ENCODE measurements around the gene KRTAP5-1.

- TF ChIP-seq CTCF (conservative IDR thresholded peaks at IDR 0.05; ENCODE audit: low read length) (no peak), EZH2phosphoT487 (IDR thresholded peaks at IDR 0.05; ENCODE audit: borderline replicate concordance, low read depth, low read length) (no peak)
Observed at GRCh38 chr11:1633864-1634263, 48.8 kb upstream of the KRTAP5-1 start.

Measured in OCI-LY7 (cell line).